Lower leg skin (tissue), 4 donors: ENCODE measurements around the gene PLEKHM1. TPM values are rescaled to one million over a fixed set of nuclear protein-coding genes. Genes with fewer than 3 reads are reported as not detected.

Experiments
- DNase-seq, 2 donors: peaks; one replicate each; pipeline ENCODE4 v3.0.0-alpha.2; 2019; ENCODE audit warnings: low spot score in 2 of 2
- H3K4me3 ChIP-seq: fragments of 200-600 bp; sonication (generic); 2 replicates; pipeline ENCODE4 v1.5.1; 2017; ENCODE audit warnings: mild to moderate bottlenecking, low read depth; ENCODE audit not compliant: poor library complexity, severe bottlenecking
- CTCF ChIP-seq, 3 donors: fragments of 450-650 bp; IDR thresholded peaks; one replicate each; pipeline ENCODE4 v1.5.1; 2016; ENCODE audit warnings: antibody characterized with exemption in 3 of 3, mild to moderate bottlenecking in 3 of 3, moderate library complexity in 2 of 3
- POLR2A ChIP-seq, 2 donors: fragments of 450-650 bp; IDR thresholded peaks; one replicate each; pipeline ENCODE4 v1.6.1; 2016 to 2017; ENCODE audit warnings: antibody characterized with exemption in 2 of 2, mild to moderate bottlenecking in 1 of 2, moderate library complexity in 1 of 2
- WGBS, 2 donors: methylation state at CpG; one replicate each; pipeline ENCODE4 v1.1.5; 2018; 5-methylcytosine and 5-hydroxymethylcytosine counted together
- intact Hi-C: fragments of 100-400 bp; cut with DNase I; formaldehyde crosslinking; loops from one replicate; pipeline ENCODE4 v1.15.0; 2023; ENCODE audit warnings: low total_unique reads
- total RNA-seq, 4 donors: library from RNA; depleted of rRNA; stranded (reverse); fragments of >200 nt; gene quantifications; one replicate each; pipeline ENCODE4 v1.1.0, GENCODE V29; 2016

PLEKHM1 gene
- total RNA-seq, 4 donors from 2014 or later, result 66.7 to 199 (median 130) TPM

DNA sequence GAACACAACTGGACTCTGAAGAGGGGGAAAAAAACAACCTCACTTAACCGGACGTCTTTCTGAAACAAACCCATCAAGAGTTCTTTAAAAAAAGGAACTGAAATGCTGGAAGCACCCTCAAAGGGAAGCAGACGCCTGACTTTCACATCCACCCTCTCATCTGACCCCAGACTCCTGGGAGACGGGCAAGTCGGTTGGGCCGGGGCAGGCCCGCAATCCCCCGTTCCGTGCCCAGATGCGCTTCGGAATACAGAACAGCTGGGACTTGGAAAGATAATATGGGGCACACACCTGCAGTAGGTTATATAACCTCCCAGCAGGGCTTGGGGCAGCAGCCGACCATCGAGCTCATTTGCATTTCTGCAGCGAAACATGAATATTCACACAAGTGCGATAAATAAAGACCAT lies 61.6 kb downstream of the PLEKHM1 start:
- WGBS, 2 donors, result 14 to 21% methylated on average over 15 of the region's 15 CpGs
- TF ChIP-seq POLR2A (IDR thresholded peaks at IDR 0.05), result no peak
- TF ChIP-seq CTCF (IDR thresholded peaks at IDR 0.05), result no peak
- intact Hi-C loops, result no loop called here
- DNase-seq, result no peak
- no peak overlapping the region for H3K4me3 ChIP-seq

DNA sequence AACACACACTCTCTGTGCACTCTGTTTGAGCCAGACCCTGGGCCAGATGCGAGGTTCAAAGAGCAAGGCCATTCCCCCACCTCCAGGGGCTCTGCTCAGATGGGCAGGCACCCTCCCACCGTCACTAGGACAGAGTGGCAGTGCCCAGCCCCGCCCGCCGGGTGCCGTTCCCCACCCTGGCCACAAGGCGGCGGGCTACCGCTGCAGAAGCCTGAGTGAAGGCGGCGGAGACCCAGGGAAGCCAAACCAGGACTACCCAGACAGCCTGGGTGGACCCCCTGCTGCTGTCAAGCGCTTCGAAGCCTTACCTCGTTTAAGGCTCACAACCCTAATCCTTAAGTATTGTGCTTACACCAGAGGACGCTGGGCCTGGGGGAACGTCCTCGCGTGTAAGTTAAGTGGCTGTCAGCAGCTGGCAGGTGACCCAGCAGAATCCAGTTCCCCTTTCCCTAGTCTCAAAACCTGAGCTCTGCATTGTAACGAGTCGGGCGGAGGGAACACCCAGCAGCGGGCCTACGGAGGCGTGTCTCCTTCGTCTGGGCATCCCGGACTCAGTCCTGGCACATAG lies 62.4 kb downstream of the PLEKHM1 start:
- DNase-seq, result peak in 1 of 2 donors; percentile 95
- 5 to 8% methylated on average over 23 to 25 of the region's 26 CpGs for WGBS, 2 donors
- H3K4me3 ChIP-seq, result no peak overlapping the region
- TF ChIP-seq CTCF (IDR thresholded peaks at IDR 0.05) (peak in 2 of 3 donors; percentile 58 to 90), POLR2A (IDR thresholded peaks at IDR 0.05) (no peak)
- intact Hi-C loops, result no loop called here

DNA sequence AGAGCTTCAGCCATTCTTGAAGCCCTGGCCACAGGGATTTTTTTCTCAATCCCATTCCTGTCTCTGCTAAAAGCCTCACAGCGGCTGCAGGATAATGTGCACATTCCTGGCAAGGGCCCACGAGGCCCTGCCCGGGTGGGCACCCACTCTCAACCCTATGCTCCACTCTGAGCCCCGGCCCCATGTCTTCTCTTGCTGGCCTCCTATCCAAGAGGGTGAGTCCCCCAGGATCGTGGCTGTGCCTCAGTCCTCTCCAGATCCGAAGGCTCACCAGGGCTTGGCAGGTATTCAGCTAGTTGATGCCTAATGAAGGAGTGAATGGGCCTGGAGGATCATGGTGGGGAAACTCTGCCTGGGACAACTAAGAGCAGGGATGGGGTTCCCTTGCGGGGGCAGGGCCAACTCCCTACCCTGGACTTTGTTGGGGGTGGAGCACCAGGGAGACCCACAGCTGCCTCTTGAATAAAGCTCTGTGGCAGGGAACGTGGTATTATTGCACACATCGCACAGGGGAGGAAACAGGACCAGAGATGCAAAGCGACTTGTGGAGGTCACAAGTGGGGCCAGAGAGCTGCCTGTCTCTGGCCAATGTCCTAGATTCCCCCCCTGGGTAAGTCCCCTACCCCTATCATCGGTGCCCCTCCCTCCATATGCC lies 63.2 kb downstream of the PLEKHM1 start:
- DNase-seq, result no peak
- H3K4me3 ChIP-seq, result no peak overlapping the region
- TF ChIP-seq POLR2A (IDR thresholded peaks at IDR 0.05), result no peak
- WGBS, 2 donors, result 68 to 77% methylated on average over 11 of the region's 11 CpGs
- intact Hi-C loops, result no loop called here

GRCh38 chr17:45426561-45426960 lies 64.0 kb downstream of the PLEKHM1 start:
- no peak overlapping the region for H3K4me3 ChIP-seq
- intact Hi-C loops, result no loop called here
- WGBS, 2 donors, result 77 to 87% methylated on average over 7 of the region's 7 CpGs
- no peak for DNase-seq
- TF ChIP-seq CTCF (IDR thresholded peaks at IDR 0.05) (no peak), POLR2A (IDR thresholded peaks at IDR 0.05) (no peak)

- H3K4me3 ChIP-seq, result no peak overlapping the region
- TF ChIP-seq CTCF (IDR thresholded peaks at IDR 0.05), result no peak
- no peak for TF ChIP-seq POLR2A (IDR thresholded peaks at IDR 0.05)
- intact Hi-C loops, result no loop called here
- no peak for DNase-seq
- 54 to 59% methylated on average over 4 to 6 of the region's 6 CpGs for WGBS, 2 donors
Observed at GRCh38 chr17:45425984-45426413, 64.5 kb downstream of the PLEKHM1 start.

- 34 to 38% methylated on average over 15 to 16 of the region's 18 CpGs for WGBS, 2 donors
- DNase-seq, result peak in 1 of 2 donors; percentile 59
- H3K4me3 ChIP-seq, result no peak overlapping the region
- no peak for TF ChIP-seq POLR2A (IDR thresholded peaks at IDR 0.05)
- TF ChIP-seq CTCF (IDR thresholded peaks at IDR 0.05), result no peak
- intact Hi-C loops, result no loop called here
Observed at GRCh38 chr17:45425125-45425983, 65.2 kb downstream of the PLEKHM1 start.
